C4-2B (cell line): Measurements from ENCODE around the gene OR8B8.

Experiments
- ZFX ChIP-seq: fragments of 450-650 bp; IDR thresholded peaks from 2 replicates; pipeline ENCODE4 v1.6.1; 2017
- TF ChIP-seq, protein P1 (sequence below): fragments of 450-650 bp; conservative IDR thresholded peaks from 2 replicates; pipeline ENCODE4 v1.5.1; 2017; ENCODE audit warnings: mild to moderate bottlenecking

DNA sequence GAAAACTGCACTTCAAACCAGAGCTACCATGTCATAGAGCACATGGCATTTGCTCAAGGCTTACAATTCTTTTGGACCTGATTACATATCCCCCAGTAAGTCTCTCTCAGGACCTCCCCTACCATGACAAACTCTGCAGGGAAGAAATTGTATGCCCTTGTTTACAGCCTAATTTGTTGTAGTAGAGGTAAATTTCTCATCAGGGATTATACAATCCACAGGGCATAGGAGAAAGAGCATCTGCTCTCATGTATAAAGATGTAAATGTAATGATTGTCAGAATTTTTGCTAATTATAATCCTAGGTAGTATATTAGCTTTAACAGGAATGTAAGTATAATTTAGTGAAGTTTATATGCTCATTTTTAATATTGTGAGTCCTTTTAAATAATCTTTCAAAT, 46.6 kb downstream of the OR8B8 start, which contains the start of gene OR8B3:
- TF ChIP-seq ZFX: no peak
- TF ChIP-seq, protein P1, sequence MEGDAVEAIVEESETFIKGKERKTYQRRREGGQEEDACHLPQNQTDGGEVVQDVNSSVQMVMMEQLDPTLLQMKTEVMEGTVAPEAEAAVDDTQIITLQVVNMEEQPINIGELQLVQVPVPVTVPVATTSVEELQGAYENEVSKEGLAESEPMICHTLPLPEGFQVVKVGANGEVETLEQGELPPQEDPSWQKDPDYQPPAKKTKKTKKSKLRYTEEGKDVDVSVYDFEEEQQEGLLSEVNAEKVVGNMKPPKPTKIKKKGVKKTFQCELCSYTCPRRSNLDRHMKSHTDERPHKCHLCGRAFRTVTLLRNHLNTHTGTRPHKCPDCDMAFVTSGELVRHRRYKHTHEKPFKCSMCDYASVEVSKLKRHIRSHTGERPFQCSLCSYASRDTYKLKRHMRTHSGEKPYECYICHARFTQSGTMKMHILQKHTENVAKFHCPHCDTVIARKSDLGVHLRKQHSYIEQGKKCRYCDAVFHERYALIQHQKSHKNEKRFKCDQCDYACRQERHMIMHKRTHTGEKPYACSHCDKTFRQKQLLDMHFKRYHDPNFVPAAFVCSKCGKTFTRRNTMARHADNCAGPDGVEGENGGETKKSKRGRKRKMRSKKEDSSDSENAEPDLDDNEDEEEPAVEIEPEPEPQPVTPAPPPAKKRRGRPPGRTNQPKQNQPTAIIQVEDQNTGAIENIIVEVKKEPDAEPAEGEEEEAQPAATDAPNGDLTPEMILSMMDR: no peak
